ENCODE data around the gene THRB.

The THRB gene

GRCh38 chr3:24242012-24242698 lies 252.5 kb downstream of the THRB start:
- Histone ChIP-seq H3K9me3 (ENCODE audit: low read depth, low read length) (no peaks in the 10 kb centered on the region), H3K27ac (no peak overlapping the region), H3K36me3 (ENCODE audit: insufficient read depth, low read length) (no peaks in the 10 kb centered on the region), H3K9ac (ENCODE audit: insufficient read length) (no peak overlapping the region), H3K4me3 (no peak overlapping the region)
- DNase-seq (ENCODE audit: low read depth, low spot score), result no peak
- TF ChIP-seq EZH2 (IDR thresholded peaks at IDR 0.05) (no peak), FOXP2 (optimal IDR thresholded peaks at IDR 0.05; ENCODE audit: control extremely low read depth, extremely low read length, insufficient read depth) (no peak), POLR2AphosphoS5 (IDR thresholded peaks at IDR 0.05; ENCODE audit: borderline replicate concordance, low read depth, low read length) (no peak)

- Histone ChIP-seq H3K36me3 (ENCODE audit: insufficient read depth, low read length) (no peaks in the 10 kb centered on the region), H3K4me3 (no peak overlapping the region), H3K9ac (ENCODE audit: insufficient read length) (no peak overlapping the region), H3K9me3 (ENCODE audit: low read depth, low read length) (no peaks in the 10 kb centered on the region), H3K27ac (no peak overlapping the region)
- TF ChIP-seq POLR2AphosphoS5 (IDR thresholded peaks at IDR 0.05; ENCODE audit: borderline replicate concordance, low read depth, low read length) (no peak), EZH2 (IDR thresholded peaks at IDR 0.05) (no peak), FOXP2 (optimal IDR thresholded peaks at IDR 0.05; ENCODE audit: control extremely low read depth, extremely low read length, insufficient read depth) (no peak)
- DNase-seq (ENCODE audit: low read depth, low spot score), result no peak
Measured at GRCh38 chr3:24240306-24240705, 254.3 kb downstream of the THRB start.

- H3K36me3 ChIP-seq (ENCODE audit: insufficient read depth, low read length), result no peaks in the 10 kb centered on the region
- DNase-seq (ENCODE audit: low read depth, low spot score), result no peak
- H3K9ac ChIP-seq (ENCODE audit: insufficient read length), result no peak overlapping the region
- no peak overlapping the region for H3K27ac ChIP-seq
- TF ChIP-seq EZH2 (IDR thresholded peaks at IDR 0.05) (no peak), POLR2AphosphoS5 (IDR thresholded peaks at IDR 0.05; ENCODE audit: borderline replicate concordance, low read depth, low read length) (no peak), FOXP2 (optimal IDR thresholded peaks at IDR 0.05; ENCODE audit: control extremely low read depth, extremely low read length, insufficient read depth) (no peak)
- no peak overlapping the region for H3K4me3 ChIP-seq
- H3K9me3 ChIP-seq (ENCODE audit: low read depth, low read length), result no peaks in the 10 kb centered on the region
Measured at GRCh38 chr3:24237971-24238706, 256.5 kb downstream of the THRB start.

GRCh38 chr3:24235121-24235520 lies 259.5 kb downstream of the THRB start:
- H3K27ac ChIP-seq, result no peak overlapping the region

GRCh38 chr3:24232784-24233183 lies 261.9 kb downstream of the THRB start:
- no peak overlapping the region for H3K9ac ChIP-seq (ENCODE audit: insufficient read length)
- no peak for DNase-seq (ENCODE audit: low read depth, low spot score)
- H3K36me3 ChIP-seq (ENCODE audit: insufficient read depth, low read length), result no peaks in the 10 kb centered on the region
- TF ChIP-seq EZH2 (IDR thresholded peaks at IDR 0.05) (no peak), POLR2AphosphoS5 (IDR thresholded peaks at IDR 0.05; ENCODE audit: borderline replicate concordance, low read depth, low read length) (no peak), FOXP2 (optimal IDR thresholded peaks at IDR 0.05; ENCODE audit: control extremely low read depth, extremely low read length, insufficient read depth) (no peak)
- H3K4me3 ChIP-seq, result no peak overlapping the region
- H3K9me3 ChIP-seq (ENCODE audit: low read depth, low read length), result no peaks in the 10 kb centered on the region
- no peak overlapping the region for H3K27ac ChIP-seq

More at GRCh38 chr3:24235121-24235520, 259.5 kb downstream of the THRB start:
- Histone ChIP-seq H3K4me3 (no peak overlapping the region), H3K9me3 (ENCODE audit: low read depth, low read length) (no peaks in the 10 kb centered on the region), H3K36me3 (ENCODE audit: insufficient read depth, low read length) (no peaks in the 10 kb centered on the region), H3K9ac (ENCODE audit: insufficient read length) (no peak overlapping the region)
- DNase-seq (ENCODE audit: low read depth, low spot score), result no peak
- TF ChIP-seq FOXP2 (optimal IDR thresholded peaks at IDR 0.05; ENCODE audit: control extremely low read depth, extremely low read length, insufficient read depth) (no peak), POLR2AphosphoS5 (IDR thresholded peaks at IDR 0.05; ENCODE audit: borderline replicate concordance, low read depth, low read length) (no peak), EZH2 (IDR thresholded peaks at IDR 0.05) (no peak)

GRCh38 chr3:24229468-24230221 lies 265.0 kb downstream of the THRB start:
- DNase-seq (ENCODE audit: low read depth, low spot score), result no peak
- H3K36me3 ChIP-seq (ENCODE audit: insufficient read depth, low read length), result no peaks in the 10 kb centered on the region
- no peak overlapping the region for H3K4me3 ChIP-seq
- H3K9me3 ChIP-seq (ENCODE audit: low read depth, low read length), result no peaks in the 10 kb centered on the region
- H3K27ac ChIP-seq, result no peak overlapping the region
- no peak overlapping the region for H3K9ac ChIP-seq (ENCODE audit: insufficient read length)
- no peak for TF ChIP-seq POLR2AphosphoS5 (IDR thresholded peaks at IDR 0.05; ENCODE audit: borderline replicate concordance, low read depth, low read length)
- TF ChIP-seq EZH2 (IDR thresholded peaks at IDR 0.05), result no peak
- TF ChIP-seq FOXP2 (optimal IDR thresholded peaks at IDR 0.05; ENCODE audit: control extremely low read depth, extremely low read length, insufficient read depth), result no peak

- DNase-seq (ENCODE audit: low read depth, low spot score), result no peak
- Histone ChIP-seq H3K9me3 (ENCODE audit: low read depth, low read length) (no peaks in the 10 kb centered on the region), H3K9ac (ENCODE audit: insufficient read length) (no peak overlapping the region), H3K27ac (no peak overlapping the region), H3K36me3 (ENCODE audit: insufficient read depth, low read length) (no peaks in the 10 kb centered on the region), H3K4me3 (no peak overlapping the region)
- TF ChIP-seq FOXP2 (optimal IDR thresholded peaks at IDR 0.05; ENCODE audit: control extremely low read depth, extremely low read length, insufficient read depth), result no peak
- no peak for TF ChIP-seq EZH2 (IDR thresholded peaks at IDR 0.05)
- no peak for TF ChIP-seq POLR2AphosphoS5 (IDR thresholded peaks at IDR 0.05; ENCODE audit: borderline replicate concordance, low read depth, low read length)
Measured at GRCh38 chr3:24227635-24228034, 267.0 kb downstream of the THRB start.

GRCh38 chr3:24226397-24226796 lies 268.3 kb downstream of the THRB start:
- H3K4me3 ChIP-seq, result no peak overlapping the region
- H3K9me3 ChIP-seq (ENCODE audit: low read depth, low read length), result no peaks in the 10 kb centered on the region
- no peak overlapping the region for H3K27ac ChIP-seq
- TF ChIP-seq FOXP2 (optimal IDR thresholded peaks at IDR 0.05; ENCODE audit: control extremely low read depth, extremely low read length, insufficient read depth), result no peak
- no peak for TF ChIP-seq EZH2 (IDR thresholded peaks at IDR 0.05)
- no peak for TF ChIP-seq POLR2AphosphoS5 (IDR thresholded peaks at IDR 0.05; ENCODE audit: borderline replicate concordance, low read depth, low read length)
- no peaks in the 10 kb centered on the region for H3K36me3 ChIP-seq (ENCODE audit: insufficient read depth, low read length)
- no peak overlapping the region for H3K9ac ChIP-seq (ENCODE audit: insufficient read length)
- DNase-seq (ENCODE audit: low read depth, low spot score), result no peak
